NCI-H345 treated with DMSO at 0.1 percent for 48 hours (cell line): ENCODE measurements around the gene TTC7B.

Experiments used
- DNase-seq: peaks from one replicate; lab custom pipeline; 2025; ENCODE audit not compliant: unreplicated experiment; lab: John Stamatoyannopoulos, UW

The TTC7B gene

GRCh38 chr14:90499908-90500664 lies 316.1 kb downstream of the TTC7B start:
- DNase-seq: no peak

DNA sequence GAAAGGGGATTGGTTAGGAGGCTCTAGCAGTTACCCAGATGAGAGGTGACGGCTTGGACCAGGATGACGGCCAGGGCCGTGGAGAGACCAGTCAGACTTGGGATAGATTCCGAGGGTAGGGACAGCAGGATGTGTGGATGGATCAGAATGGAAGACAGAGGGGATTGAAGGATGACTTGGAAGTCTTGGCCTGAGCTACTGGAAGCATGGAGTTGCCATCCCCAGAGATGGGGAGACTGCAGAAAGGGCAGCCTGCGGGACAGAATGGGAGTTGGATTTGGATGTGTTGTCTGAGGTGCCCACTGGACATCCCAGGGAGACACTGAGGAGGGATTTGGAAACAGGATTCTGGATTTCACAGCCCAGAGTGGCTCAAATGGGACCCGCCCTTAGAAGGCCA lies 317.1 kb downstream of the TTC7B start:
- no peak for DNase-seq

GRCh38 chr14:90498198-90498597 lies 318.0 kb downstream of the TTC7B start:
- no peak for DNase-seq

DNA sequence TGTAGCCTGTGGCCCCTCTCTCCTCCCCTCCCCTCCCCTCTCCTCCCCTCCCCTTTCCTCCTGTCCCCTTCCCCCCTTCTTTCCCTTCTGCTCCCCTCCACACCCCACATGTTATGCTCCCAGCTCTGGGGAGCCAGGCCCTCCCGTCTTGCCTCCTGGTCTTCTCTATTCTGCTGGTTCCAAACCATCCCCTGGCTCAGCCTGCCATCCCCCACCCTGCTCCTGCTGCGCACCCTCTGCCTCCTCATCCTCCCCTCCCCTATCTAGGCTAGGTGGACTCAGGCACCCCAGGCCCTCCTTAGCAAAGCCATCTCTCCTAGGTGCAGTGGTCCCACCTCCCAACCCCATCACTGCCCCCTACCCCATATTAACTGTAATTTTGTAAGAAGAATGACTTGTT lies 319.9 kb downstream of the TTC7B start:
- DNase-seq: no peak

DNA sequence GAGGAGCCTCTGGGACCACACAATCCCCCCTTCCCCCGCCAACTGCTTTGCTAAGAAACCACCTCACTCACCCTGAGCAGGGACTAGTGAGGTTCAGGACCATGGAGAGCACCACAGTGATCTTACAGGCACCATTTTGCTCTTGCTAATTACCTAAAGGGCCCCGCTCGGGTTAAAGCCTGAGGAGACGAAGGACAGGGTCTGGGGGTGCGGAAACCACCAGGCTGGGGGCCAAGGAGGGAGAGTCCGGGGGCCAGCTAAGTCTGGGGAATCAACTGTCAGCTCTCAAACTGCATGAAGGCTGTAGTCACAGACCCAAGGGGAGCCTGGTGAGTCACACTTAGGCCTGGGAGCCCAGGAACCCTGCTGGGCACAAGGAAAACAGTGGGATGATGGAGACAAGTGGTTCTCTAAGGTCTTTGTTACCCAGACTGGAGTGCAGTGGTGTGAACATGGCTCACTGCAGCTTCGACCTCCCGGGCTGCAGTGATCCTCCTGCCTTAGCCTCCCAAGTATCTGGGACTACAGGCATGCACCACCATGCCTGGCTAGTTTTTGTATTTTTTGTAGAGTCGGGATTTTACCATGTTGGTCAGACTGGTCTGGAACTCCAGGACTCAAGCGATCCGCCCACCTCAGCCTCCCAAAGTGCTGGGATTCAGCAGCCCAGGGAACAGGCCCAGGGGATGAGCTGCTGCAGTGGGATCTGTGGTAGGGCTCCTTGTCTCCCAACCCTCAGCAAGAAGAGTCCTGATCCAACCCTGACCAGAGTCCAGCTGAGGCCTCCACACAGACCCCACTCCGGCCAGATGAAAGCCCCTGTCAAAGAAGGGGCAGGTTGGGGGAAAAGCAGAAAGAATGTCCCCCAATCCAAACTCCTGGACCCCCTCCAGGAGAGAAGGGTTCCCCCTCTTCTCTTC lies 320.6 kb downstream of the TTC7B start:
- DNase-seq: no peak

GRCh38 chr14:90491911-90492531 lies 324.2 kb downstream of the TTC7B start:
- no peak for DNase-seq

GRCh38 chr14:90491221-90491885 lies 324.9 kb downstream of the TTC7B start:
- DNase-seq: no peak

GRCh38 chr14:90490720-90491050 lies 325.5 kb downstream of the TTC7B start:
- DNase-seq: no peak

DNA sequence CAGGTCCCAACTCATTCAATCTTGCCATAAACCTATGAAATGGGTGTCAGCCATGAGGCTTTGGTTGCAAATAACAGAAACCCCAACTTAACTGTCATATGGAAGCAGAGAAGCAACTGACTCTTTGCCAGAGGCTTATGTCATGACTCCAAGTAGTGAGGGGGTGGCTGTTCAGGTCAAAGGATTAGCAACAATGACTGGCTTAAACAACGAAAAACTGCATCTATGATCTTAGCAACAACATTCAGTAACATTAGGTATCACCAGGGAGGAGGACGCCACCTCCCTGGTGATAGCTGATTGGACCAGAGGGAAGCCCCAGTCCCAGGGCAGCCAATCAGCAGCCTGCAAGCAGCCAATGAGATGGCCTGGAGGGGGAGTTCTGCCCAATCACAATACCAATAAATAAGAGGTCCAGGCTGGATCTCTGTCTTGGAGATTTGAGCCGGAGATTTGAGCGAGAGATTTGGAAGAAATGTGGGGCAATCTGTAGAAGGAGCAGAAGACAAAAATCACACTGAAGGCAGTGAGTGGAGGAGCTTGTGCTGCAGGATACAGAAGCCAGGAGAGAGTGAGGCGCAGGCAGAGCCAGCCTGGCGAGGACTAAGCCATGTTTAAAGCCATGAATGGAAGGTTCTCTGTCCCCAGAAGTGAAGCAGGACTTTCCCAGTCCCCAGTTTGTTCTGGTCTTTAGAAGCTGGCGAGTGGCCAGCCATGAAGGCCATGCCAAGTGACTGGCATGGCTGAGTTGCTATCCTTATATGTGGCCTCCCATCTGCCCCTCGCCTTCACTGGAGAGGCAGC lies 326.1 kb downstream of the TTC7B start:
- DNase-seq: no peak

DNA sequence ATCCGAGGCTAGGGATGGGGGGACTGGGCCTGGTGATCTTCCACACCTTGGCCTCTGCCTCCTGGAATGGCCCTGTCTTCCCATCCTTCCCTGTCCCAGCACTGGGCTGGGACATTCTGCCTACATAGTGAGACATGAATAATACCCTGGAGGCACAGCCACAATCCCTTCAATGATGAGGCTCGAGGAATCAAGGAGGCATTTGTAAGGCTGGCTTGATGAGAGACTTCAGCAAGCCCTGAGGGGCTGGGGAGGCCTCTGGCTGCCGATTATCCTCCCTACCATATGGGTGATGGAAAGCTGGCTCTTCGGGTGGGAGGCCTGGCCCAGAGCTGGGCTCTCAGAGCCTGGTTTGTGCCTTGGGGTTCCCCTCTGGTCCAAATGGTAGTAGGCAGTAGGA lies 326.9 kb downstream of the TTC7B start:
- no peak for DNase-seq

GRCh38 chr14:90488256-90488655 lies 328.0 kb downstream of the TTC7B start:
- DNase-seq: no peak

DNA sequence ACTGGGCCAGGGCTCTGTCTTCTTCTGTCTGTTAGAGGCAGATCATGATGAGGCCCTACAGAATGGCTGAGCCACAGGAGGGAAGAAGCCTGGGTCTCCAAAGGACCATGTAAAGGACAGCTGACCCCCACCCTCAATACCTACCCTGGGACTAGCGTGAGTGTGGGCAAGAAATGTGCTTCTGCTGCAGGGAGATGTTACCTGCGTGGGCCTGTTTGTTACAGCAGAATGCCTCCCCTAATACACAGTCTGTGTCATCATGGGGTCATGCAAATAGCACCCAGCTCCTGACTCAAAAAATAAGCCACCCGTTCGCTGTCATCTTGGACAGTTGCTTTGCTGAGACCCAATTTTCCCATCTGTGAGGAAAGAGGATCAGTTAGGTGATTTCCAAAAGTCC lies 328.8 kb downstream of the TTC7B start:
- no peak for DNase-seq

DNA sequence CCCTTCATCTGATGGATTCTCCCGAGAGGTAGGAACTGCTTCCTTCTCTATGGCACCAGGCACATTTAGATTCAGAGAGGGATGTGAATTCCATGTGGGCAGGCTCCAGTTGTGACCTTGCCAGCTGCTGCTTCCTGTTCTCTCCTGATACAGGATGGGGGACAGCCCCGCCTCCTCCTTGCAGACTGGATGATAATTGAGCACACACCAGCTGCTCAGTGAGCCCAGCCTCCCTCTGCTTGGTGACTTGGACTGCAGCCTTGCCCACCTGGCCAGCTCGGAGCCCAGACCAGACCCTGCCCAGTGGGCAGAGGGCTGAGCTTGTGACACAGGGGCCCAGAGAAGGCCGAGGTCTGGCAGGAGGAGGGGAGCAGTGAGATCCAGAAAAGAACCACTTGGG lies 329.2 kb downstream of the TTC7B start:
- DNase-seq: peak; percentile 28

- DNase-seq: no peak
These were observed 331.9 kb downstream of the TTC7B start for GRCh38 chr14:90484291-90484690.

GRCh38 chr14:90483571-90483974 lies 332.7 kb downstream of the TTC7B start:
- DNase-seq: peak; percentile 38

DNA sequence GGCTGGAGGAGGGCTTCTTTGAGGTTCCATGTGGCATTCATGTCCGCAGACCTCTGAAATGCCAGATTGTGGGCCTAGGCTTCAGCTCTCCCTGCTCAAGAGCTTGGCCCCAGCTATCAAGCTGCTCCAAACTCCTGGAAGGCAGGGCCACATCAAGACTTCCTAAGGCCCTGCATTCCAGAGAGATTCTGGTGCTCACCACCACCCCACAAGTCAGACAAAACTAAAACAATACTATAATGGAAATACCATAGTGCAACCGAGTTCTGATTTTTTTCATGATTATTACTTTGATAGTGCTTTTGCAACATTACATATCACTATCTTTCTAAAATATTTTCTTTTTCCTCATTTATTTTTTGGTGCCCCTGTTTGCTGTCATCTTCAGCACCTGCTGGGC lies 333.1 kb downstream of the TTC7B start:
- no peak for DNase-seq

- no peak for DNase-seq
These were observed 340.9 kb downstream of the TTC7B start for GRCh38 chr14:90475298-90475697.
